NCI-H226 (cell line): Measurements from ENCODE around the gene A3GALT2.

Experiments used
- DNase-seq: peaks from one replicate; pipeline ENCODE4 v3.0.0-alpha.2; 2015

The A3GALT2 gene

GRCh38 chr1:33320619-33321165, at the start of gene A3GALT2:
TSS of gene A3GALT2 (minus strand) at chr1:33321098. CDS start at chr1:33321098, 0 bp downstream.
- no peak for DNase-seq

GRCh38 chr1:33370301-33370700, 49.4 kb upstream of the A3GALT2 start:
- peak; percentile 68 for DNase-seq

DNA sequence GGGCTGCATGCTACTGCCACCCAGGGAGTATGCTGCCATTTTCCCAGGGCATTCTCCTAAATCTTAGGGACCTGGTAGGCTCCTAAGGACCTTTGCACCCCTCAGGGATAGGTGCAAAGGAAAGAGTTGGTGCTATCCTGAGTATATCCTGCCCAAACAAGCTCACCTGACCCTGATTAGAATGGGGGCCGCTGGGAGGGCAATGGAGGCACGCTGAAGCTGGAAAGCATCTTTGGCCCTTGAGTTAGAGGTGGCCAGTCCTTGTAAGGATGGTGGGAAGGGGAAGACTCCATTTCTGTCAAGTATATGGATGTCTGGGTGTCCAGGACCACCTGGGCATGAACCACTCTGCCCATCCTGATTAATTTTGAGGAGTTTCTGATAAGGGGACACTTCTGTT, 48.9 kb upstream of the A3GALT2 start:
- no peak for DNase-seq

DNA sequence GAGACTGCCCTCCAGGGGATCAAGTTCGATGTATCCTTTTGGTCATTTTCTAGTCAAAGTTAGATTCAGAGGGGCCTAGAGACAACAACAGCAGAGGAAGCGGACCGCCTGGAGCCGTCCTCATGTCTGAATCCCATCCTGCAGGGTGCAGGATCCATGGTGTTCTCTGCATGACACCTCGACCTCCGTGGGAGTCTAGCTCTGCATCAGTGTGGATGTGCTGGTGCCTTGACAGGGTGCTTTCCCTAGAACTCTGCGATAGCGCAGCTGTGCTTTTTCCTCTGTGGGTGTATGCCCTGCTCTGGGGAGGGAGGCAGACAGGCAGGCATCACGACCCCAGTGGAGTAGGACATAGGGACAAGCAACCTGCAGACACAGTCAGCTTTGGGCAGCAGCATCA, 48.2 kb upstream of the A3GALT2 start:
- DNase-seq, result no peak

- no peak for DNase-seq
Measured at GRCh38 chr1:33368431-33368830, 47.5 kb upstream of the A3GALT2 start.

GRCh38 chr1:33367485-33368405, 46.8 kb upstream of the A3GALT2 start:
- peak; percentile 50 for DNase-seq

DNA sequence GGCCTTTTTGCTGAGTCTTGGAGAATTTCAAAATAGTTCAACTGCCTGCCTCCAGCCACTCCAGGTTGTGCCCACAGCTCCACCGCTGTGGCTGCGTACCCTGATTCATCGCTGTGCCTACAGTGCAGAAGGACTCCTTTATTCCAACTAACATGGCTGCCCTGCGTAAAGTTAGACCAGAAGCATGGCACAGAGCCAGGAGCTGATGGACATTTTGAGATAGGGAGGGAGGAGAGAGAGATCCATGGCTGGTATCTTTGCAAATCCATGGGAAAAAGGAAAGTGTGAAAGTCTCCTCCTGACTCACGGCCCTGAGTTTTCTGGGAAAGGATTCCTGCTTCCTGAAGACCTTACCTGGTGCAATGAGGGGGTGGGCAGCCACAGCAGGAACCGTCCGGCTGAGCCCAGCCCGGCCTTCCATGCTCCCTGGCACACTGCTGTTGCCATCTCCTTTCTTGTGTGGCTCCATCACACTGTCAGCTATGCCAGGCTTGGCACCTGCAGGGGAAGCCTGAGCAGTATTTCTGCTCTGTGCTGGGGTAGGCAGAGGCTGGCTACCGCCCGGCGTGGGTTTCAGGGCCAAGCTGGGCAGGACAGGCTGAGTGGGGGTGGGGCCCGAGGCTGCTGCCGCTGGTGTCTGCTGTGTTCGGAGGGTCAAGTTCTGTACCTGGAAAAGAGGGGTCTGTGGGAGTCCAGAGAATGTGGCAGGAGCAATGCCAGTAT, 46.0 kb upstream of the A3GALT2 start:
- no peak for DNase-seq

DNA sequence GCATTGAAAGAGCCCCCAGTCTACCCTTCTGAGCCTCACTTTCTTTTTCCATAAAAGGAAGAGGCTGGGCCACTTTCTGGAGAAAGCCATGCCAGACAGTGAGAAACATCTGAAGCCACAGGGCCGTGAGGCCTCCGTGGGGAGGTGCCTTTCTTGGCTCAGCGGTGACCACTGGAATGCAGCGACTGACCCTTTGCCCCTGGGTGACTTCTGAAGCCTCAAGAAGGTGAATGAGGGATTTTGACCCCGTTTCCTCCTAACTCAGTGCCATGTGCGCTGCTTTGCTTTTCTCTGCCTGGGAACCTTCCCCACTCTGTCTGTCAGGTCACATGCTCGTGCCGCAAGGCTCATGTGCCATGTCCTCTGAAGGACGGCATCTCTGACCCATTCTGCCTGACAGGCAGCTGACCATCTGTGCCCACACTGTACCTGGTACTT, 44.7 kb upstream of the A3GALT2 start:
- no peak for DNase-seq

DNA sequence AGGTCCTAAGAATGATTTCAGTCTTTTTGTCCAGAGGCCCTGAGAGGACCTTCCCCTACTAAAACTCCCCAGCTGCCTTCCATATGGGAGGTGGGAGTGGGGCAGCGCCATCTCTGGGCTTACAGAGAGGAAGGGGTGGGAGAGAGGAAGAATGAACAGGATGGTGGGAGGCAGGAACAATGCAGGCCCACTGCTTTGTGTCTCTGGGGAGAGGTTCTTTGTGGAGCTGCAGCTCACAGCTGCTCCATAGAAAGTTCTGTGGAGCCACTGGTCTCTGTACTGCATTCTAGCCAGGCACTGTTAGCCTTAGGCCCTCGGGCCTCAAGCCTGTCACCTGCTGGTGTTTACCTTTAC, 43.6 kb upstream of the A3GALT2 start:
- DNase-seq, result no peak

- DNase-seq, result no peak
Measured at GRCh38 chr1:33363470-33363861, 42.6 kb upstream of the A3GALT2 start.

GRCh38 chr1:33363021-33363420, 42.1 kb upstream of the A3GALT2 start:
- no peak for DNase-seq

GRCh38 chr1:33361532-33362235, 40.8 kb upstream of the A3GALT2 start:
- DNase-seq, result no peak

GRCh38 chr1:33360367-33360766, 39.5 kb upstream of the A3GALT2 start:
- no peak for DNase-seq

GRCh38 chr1:33359931-33360330, 39.0 kb upstream of the A3GALT2 start:
- DNase-seq, result no peak

GRCh38 chr1:33358795-33359503, 38.1 kb upstream of the A3GALT2 start:
- no peak for DNase-seq

GRCh38 chr1:33358114-33358794, 37.4 kb upstream of the A3GALT2 start:
- DNase-seq, result no peak

DNA sequence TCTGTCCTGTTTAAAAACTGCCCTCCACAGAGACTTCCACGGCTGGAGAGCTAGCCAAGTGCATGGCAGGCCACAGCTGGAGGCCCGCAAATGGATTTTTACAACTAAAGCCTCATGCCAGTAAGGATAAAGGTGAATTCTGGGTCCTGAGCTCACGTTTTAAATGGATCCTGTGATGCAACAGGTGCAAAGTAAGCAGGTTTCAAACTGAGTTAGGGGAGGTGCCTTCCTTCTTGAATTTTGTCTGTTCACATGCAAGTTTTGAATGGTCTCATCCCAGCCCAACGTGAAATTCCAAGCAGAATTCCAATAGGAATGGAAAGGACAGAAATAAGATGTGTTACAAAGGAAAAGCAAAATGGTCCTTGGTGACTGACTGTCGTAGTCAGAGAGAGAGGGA, 36.2 kb upstream of the A3GALT2 start:
- DNase-seq, result no peak

GRCh38 chr1:33354707-33355316, 33.9 kb upstream of the A3GALT2 start:
- DNase-seq, result no peak

- no peak for DNase-seq
Measured at GRCh38 chr1:33353531-33353930, 32.6 kb upstream of the A3GALT2 start.

- no peak for DNase-seq
Measured at GRCh38 chr1:33351281-33351660, 30.4 kb upstream of the A3GALT2 start.

GRCh38 chr1:33350611-33351280, 29.8 kb upstream of the A3GALT2 start:
- DNase-seq, result no peak
